HG02938 (cell line): Measurements from ENCODE around the gene BRD8.

ENCODE experiments used
- ATAC-seq: cut with Tn5 transposase; IDR thresholded peaks from one replicate; pipeline ENCODE4 v1.9.1; 2021; ENCODE audit warnings: mild to moderate bottlenecking, moderate library complexity; ENCODE audit not compliant: unreplicated experiment

The BRD8 gene

DNA sequence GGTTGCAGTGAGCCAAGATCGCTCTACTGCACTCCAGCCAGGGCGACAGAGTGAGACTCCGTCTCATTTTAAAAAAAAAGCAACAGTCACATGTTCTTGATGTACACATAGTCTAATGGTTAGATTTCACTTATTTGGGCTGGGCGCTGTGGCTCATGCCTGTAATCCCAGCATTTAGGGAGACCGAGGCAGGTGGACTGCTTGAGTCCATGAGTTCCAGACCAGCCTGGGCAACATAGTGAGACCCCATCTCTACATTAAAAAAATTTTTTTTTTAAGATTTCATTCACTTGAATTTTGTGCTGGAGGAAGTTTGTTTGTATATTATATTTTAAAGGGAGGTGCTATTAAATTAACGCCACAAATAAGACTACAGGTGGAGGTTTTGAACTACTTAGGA, 72.7 kb downstream of the BRD8 start:
- ATAC-seq = no peak

DNA sequence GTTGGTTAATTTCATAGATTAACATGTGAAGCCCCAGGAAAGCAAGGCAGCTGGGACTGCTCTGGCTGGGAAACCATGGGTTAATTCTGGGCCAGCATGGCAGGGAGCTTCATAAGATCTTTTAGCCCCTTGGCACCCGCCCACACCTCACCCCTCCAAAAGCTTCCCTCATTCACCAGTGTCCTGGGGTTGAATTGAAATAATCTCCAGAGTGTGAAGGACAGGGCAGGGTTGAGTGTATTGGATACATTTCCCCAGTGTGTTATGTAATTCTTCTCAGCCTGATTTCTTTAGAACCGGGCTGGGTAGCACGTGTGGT, 75.2 kb downstream of the BRD8 start:
- ATAC-seq = no peak

DNA sequence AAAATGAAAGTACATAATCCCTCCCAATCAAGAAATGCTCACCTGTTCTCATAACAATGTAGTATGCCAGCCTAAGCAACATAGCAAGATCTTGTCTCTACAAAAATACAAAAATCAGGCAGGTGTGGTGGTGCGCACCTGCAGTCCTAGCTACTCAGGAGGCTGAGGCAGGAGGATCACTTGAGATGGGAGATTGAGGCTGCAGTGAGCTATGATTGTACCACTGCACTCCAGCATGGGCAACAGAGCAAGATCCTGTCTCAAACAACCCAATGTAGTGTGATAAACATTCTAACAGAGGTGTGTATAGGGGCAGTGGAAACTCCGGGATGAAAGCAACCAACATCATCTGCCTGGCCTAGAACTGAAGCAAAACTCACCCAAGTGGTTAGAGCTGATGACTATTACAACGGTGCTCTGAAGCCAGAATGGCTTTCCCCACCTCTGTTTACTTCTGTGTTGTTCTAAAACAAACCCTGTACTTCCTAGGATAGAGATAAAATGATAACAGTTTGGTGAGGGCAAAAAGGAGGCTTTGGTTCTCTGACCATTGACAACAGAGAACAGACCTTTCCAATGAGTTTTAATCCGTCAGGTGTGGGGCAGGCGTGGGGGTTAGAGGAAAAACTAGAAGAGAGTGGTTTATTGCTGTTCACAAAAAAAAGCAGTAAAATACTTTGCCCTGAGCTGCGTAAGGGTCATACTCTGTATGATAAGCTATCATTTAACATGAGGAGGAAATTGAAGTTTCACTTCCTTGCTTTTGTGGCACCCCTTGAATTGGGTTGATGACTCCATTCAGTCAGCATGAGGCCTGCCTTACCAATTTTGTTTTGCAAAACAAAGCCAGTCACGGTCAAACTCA, 75.7 kb downstream of the BRD8 start:
- no peak for ATAC-seq

DNA sequence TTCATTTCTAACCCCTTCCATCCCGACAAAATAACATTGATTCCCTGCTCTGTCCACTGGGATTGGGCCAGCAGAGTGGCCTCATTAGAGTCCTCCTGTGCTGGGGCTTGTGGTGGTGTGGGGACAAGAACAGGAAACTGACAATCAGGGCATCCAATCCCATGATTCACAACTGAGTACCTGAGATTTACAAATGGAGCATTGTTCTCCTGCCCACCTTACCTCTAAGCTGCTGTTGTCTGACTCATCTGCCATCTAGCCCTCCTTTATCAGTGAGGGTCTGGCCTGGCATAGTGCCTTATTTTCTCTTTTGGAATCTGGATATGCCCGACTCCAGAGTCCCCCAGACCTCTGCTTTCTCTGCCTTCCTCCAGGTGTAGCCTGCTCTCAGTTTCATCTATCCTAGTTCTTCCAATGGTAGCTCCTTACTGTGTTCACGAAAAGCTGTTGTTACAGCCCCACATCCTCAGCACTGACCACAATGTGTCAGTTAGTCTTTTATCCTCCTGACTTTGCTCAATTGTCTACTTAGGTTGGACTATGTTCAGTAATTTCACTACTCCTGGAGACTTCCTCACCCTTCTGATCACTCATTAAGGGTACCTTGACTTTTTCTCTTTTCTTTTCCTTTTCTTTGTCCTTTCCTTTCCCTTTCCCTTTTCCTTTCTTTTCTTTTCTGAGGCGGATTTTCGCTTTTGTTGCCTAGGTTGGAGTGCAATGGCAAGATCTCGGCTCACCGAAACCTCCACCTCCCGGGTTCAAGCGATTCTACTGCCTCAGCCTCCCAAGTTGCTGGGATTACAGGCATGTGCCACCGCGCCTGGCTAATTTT, 81.2 kb downstream of the BRD8 start:
- no peak for ATAC-seq

DNA sequence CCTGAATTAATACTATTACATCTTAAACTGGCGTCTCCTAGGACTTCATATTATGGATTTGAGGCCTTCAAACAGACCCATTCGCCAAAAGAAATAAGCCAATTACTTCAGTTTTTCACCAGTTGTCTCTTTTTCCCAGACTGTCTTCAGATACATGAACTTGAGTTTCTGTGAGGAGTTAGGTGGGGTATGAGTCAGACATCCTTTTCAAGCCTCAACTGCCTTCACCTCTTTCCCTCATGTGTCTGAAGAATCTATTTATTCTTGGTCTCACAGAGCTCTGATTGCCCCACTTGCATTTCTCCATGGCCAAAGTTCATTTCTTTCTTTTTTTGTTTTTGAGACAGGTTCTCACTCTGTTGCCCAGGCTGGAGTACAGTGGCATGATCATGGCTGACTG, 82.1 kb downstream of the BRD8 start:
- ATAC-seq = no peak

DNA sequence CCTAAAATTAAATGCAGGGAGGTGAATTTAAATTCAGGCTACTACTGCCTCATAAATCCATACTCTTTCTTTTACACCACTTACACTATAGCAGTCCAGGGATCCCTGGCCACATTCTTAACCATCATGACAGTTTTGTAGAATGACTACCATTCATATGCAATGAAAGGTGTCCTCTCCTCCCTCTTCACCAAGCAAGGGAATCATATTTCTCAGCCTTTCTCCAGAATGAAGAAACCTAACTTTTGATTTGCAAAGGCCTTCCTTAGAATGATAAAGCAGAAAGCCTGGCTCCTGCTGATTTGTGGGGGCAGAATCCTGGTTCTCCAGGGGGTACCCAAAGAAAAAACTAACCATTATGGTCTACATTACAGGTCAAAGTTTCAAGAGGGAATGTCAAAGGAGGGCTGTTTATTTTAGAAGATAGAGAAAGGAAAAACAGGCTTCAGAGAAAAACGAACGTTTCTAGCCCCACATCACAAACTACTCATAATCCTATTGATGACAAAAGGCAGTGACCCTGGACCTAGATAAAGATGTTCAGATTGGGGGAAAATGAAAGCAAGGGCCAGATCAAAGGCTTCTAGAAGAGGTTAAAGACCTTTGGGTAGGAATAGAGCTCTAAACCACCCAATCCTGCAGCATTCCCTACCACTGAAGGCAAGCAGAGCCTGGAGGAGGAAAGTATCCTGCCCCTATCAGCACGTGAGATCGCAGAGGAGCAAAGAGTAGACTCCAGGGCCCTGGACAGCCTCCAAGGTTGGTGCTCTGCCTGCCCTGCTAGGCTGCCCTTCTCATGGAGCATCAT, 83.1 kb downstream of the BRD8 start:
- no peak for ATAC-seq

DNA sequence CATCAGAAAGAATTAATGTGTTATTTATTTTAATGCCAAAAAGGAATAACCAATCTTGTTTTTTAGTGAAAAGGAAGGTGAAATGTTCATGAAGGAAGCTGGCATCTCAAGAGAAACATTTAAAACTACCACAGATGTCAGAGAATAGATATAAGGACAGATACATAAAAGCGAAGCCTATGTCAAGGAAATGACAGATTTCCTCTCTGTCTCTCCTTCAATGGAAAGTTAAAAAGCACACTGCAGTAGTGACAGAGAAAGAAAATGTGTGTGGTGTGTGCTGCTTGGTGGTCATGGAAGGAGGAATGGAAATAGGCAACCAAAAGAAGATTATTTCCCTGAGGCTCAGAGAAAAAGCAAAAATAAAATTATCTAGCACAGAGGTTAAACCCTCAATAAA, 85.4 kb downstream of the BRD8 start:
- ATAC-seq = no peak

DNA sequence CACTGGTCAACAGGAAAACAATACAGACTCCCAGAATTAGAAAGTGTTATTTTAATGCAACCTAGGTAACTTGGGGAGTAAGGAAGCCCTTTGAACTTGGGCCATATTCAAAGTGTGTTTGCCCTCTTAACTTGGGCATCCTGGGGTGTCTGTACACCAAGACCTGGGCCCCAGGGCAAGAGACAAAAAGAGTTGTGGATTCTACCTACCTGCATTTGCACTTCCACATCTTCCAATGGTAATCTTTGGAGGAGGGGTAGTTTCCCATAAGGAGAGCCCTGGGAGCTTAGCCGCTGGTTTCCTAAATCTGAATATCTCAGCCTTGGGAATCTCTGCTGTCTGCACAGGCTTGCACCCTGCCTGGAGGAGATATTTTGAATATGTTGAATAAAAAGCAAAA, 86.1 kb downstream of the BRD8 start:
- ATAC-seq = no peak

DNA sequence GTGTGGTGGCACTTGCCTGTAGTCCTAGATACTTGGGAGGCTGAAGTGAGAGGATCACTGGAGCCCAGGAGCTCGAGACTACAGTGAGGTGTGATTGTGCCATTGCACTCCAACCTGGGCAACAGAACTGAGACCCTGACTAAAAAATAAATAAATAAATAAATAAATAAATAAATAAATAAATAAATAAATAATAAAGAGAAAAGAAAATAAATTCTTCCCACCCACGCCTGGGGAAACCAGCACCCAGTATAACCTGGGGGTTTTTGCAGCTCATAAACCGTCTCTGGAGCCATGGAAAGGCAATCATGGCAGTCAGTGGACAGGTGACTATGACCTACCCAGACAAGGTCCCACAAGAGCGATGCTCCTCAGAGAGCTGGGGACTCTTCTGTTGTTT, 86.7 kb downstream of the BRD8 start:
- ATAC-seq = no peak
